HG03135 (cell line): ENCODE data around the gene PLEK2.
"Not testable (repeated sequence)": the region's sequence is repeated elsewhere in the genome, so short reads cannot be mapped to it uniquely, and the experiment has no call there.

Experiments
- ATAC-seq: cut with Tn5 transposase; IDR thresholded peaks from one replicate; pipeline ENCODE4 v1.9.1; 2021; ENCODE audit warnings: mild to moderate bottlenecking, moderate library complexity; ENCODE audit not compliant: unreplicated experiment

Gene PLEK2

GRCh38 chr14:67411820-67412421 lies at the start of gene PLEK2:
Gene PLEK2, minus strand, starts transcription at chr14:67412165. Its CDS starts 106 bp downstream, at chr14:67412059.
- no peak for ATAC-seq

- ATAC-seq, result no peak
These were observed 49.5 kb upstream of the PLEK2 start for GRCh38 chr14:67461341-67461985.

GRCh38 chr14:67459336-67459735 lies 47.4 kb upstream of the PLEK2 start:
- ATAC-seq, result no peak

- ATAC-seq, result no peak
These were observed 45.8 kb upstream of the PLEK2 start for GRCh38 chr14:67457782-67458181.

- ATAC-seq, result no peak
These were observed 44.8 kb upstream of the PLEK2 start for GRCh38 chr14:67456732-67457131.

- no peak for ATAC-seq
These were observed 41.8 kb upstream of the PLEK2 start for GRCh38 chr14:67453575-67454300.

GRCh38 chr14:67451667-67452066 lies 39.7 kb upstream of the PLEK2 start:
- ATAC-seq, result not testable (repeated sequence)

- ATAC-seq, result no peak
These were observed 37.1 kb upstream of the PLEK2 start for GRCh38 chr14:67449096-67449495.

- ATAC-seq, result no peak
These were observed 35.0 kb upstream of the PLEK2 start for GRCh38 chr14:67447033-67447381.

- ATAC-seq, result no peak
These were observed 34.5 kb upstream of the PLEK2 start for GRCh38 chr14:67446371-67447032.

GRCh38 chr14:67444395-67444794 lies 32.4 kb upstream of the PLEK2 start:
- no peak for ATAC-seq

- ATAC-seq, result no peak
These were observed 30.4 kb upstream of the PLEK2 start for GRCh38 chr14:67442139-67442906.

- no peak for ATAC-seq
These were observed 29.7 kb upstream of the PLEK2 start for GRCh38 chr14:67441672-67442071.

GRCh38 chr14:67441256-67441655 lies 29.3 kb upstream of the PLEK2 start:
- no peak for ATAC-seq

GRCh38 chr14:67440513-67440912 lies 28.5 kb upstream of the PLEK2 start:
- no peak for ATAC-seq

- ATAC-seq, result no peak
These were observed 27.0 kb upstream of the PLEK2 start for GRCh38 chr14:67438969-67439368.

- no peak for ATAC-seq
These were observed 24.3 kb upstream of the PLEK2 start for GRCh38 chr14:67436006-67436866.

- no peak for ATAC-seq
These were observed 23.6 kb upstream of the PLEK2 start for GRCh38 chr14:67435603-67436002.

- no peak for ATAC-seq
These were observed 20.1 kb upstream of the PLEK2 start for GRCh38 chr14:67432050-67432564.
